Parathyroid adenoma (tissue), 2 donors: ENCODE results near the gene NLGN1.

Experiments used
- H2AFZ ChIP-seq: fragments of 300-600 bp; sonication (generic); one replicate; pipeline ENCODE4 v1.7.0; 2017; ENCODE audit warnings: antibody characterized with exemption, mild to moderate bottlenecking
- H3K27ac ChIP-seq: fragments of 300-600 bp; sonication (generic); one replicate; pipeline ENCODE4 v1.7.0; 2017
- H3K27me3 ChIP-seq: fragments of 300-600 bp; sonication (generic); one replicate; pipeline ENCODE4 v1.7.0; 2017; ENCODE audit warnings: low read length; ENCODE audit not compliant: control insufficient read depth, insufficient read depth
- H3K36me3 ChIP-seq: fragments of 300-600 bp; sonication (generic); one replicate; pipeline ENCODE4 v1.7.0; 2017; ENCODE audit warnings: low read length; ENCODE audit not compliant: control insufficient read depth, insufficient read depth
- H3K4me1 ChIP-seq: fragments of 300-600 bp; sonication (generic); one replicate; pipeline ENCODE4 v1.7.0; 2017; ENCODE audit warnings: control low read depth
- H3K4me2 ChIP-seq: fragments of 300-600 bp; sonication (generic); one replicate; pipeline ENCODE4 v1.7.0; 2017; ENCODE audit warnings: low read length
- H3K4me3 ChIP-seq: fragments of 300-600 bp; sonication (generic); one replicate; pipeline ENCODE4 v1.7.0; 2017; ENCODE audit warnings: low read depth, low read length
- H3K79me2 ChIP-seq: fragments of 300-600 bp; sonication (generic); one replicate; pipeline ENCODE4 v1.7.0; 2017; ENCODE audit warnings: control low read depth
- H3K9ac ChIP-seq: fragments of 300-600 bp; sonication (generic); one replicate; pipeline ENCODE4 v1.7.0; 2017; ENCODE audit warnings: mild to moderate bottlenecking
- H3K9me3 ChIP-seq: fragments of 300-600 bp; sonication (generic); one replicate; pipeline ENCODE4 v1.7.0; 2017; ENCODE audit warnings: low read length; ENCODE audit not compliant: control insufficient read depth
- TF ChIP-seq, protein P1 (sequence below): fragments of 300-600 bp; sonication (generic); IDR thresholded peaks from one replicate; pipeline ENCODE4 v1.7.0; 2017; ENCODE audit warnings: antibody characterized with exemption, mild to moderate bottlenecking
- donor health status: primary hyperparathyroidism.

Gene NLGN1

GRCh38 chr3:174125267-174125824 lies 727.8 kb downstream of the NLGN1 start:
- Histone ChIP-seq H2AFZ (no peak overlapping the region), H3K4me2 (no peak overlapping the region), H3K27ac (no peak overlapping the region), H3K9ac (no peak overlapping the region), H3K4me3 (no peak overlapping the region), H3K79me2 (no peaks in the 10 kb centered on the region), H3K36me3 (no peaks in the 10 kb centered on the region), H3K4me1 (no peaks in the 10 kb centered on the region), H3K27me3 (no peaks in the 10 kb centered on the region), H3K9me3 (no peaks in the 10 kb centered on the region)
- TF ChIP-seq, protein P1, sequence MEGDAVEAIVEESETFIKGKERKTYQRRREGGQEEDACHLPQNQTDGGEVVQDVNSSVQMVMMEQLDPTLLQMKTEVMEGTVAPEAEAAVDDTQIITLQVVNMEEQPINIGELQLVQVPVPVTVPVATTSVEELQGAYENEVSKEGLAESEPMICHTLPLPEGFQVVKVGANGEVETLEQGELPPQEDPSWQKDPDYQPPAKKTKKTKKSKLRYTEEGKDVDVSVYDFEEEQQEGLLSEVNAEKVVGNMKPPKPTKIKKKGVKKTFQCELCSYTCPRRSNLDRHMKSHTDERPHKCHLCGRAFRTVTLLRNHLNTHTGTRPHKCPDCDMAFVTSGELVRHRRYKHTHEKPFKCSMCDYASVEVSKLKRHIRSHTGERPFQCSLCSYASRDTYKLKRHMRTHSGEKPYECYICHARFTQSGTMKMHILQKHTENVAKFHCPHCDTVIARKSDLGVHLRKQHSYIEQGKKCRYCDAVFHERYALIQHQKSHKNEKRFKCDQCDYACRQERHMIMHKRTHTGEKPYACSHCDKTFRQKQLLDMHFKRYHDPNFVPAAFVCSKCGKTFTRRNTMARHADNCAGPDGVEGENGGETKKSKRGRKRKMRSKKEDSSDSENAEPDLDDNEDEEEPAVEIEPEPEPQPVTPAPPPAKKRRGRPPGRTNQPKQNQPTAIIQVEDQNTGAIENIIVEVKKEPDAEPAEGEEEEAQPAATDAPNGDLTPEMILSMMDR = no peak

DNA sequence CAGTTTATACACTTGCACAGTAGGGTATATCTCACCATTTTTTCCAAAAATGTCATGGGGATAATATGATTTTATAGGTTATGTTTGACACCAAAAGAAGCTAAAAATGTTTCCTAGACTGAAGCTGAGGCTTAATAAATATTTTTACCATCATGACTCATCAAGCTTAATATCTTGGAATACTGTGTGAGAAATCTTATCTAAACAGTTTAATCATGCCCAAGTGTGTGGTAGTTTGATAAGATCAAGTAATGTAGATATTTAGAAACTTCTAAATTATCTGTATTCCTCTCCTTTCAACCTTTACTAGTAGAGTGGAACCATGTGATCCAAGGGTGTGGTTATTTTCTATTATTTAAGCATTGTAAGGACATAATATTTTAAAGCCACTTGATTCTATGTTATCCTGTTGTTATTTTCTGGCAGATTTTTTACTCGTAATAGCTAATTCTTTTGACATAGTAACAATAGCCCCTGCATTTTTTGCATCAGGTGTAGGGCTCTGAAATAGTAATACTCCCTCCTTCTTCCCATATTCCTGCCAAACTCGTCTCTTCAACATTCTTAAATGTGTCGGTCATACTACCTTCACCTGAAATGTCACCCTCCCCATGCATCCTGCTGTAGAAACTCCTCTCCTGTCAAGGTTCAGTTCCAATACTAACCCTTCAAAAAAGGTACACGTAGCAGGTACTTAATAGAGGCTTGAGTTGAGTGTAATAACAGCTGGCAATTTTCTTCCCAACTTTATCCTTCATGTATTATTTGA lies 729.6 kb downstream of the NLGN1 start:
- no peaks in the 10 kb centered on the region for H3K27me3 ChIP-seq
- no peak overlapping the region for H2AFZ ChIP-seq
- TF ChIP-seq, protein P1 = no peak
- no peak overlapping the region for H3K4me3 ChIP-seq
- no peaks in the 10 kb centered on the region for H3K79me2 ChIP-seq
- H3K9ac ChIP-seq = no peak overlapping the region
- H3K36me3 ChIP-seq = no peaks in the 10 kb centered on the region
- no peak overlapping the region for H3K4me2 ChIP-seq
- H3K9me3 ChIP-seq = no peaks in the 10 kb centered on the region
- H3K4me1 ChIP-seq = no peaks in the 10 kb centered on the region
- no peak overlapping the region for H3K27ac ChIP-seq

DNA sequence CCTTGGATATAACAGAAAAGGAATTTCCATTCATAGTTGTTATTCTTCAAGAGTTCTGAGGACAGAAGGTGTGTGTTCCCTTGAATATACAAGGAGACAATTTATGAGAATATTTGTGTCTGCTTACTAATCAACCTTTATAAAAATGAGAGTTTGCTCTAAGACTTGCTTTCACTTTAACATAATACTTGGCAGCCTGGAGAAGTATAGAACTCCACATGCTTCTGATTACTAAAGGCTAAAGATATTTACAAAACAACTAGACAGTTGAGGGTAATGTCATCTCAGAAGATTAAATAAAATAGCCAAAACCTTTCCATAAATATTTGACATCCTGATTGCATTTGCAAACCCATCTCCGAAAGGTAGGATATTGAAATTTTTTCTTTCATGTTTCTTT lies 734.5 kb downstream of the NLGN1 start:
- no peak overlapping the region for H3K9ac ChIP-seq
- no peak overlapping the region for H3K4me2 ChIP-seq
- TF ChIP-seq, protein P1 = no peak

DNA sequence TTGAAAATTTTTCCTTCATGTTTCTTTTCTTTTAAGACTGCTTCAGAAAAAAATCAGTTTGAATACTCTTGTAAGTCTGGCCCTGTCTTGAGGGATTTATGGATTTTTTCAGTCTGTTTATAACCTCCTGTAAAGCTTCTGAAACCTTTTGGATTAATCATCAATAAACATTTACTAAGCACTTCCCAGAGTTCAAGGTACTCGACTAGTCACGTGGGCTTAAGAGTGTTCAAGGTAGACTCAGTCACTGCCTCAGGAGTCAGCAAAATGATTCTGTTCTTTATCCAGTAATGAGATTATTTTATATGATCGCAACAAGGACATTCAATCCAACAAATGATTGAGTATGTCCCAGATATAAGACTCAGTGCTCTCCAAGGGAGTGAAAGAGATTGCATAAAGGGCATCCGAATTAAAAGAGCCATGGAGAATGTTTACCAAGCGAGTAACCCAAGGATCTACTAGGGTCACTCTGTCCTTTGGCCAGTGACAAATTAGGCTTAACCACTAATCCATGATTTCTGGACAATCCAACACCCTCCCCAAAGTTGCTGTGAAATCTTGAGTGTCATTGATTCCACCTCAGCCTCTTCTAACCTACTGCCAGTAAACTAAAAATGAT lies 735.0 kb downstream of the NLGN1 start:
- Histone ChIP-seq H3K4me1 (no peaks in the 10 kb centered on the region), H3K79me2 (no peaks in the 10 kb centered on the region), H3K4me3 (no peak overlapping the region), H3K36me3 (no peaks in the 10 kb centered on the region), H3K9ac (no peak overlapping the region), H3K27ac (no peak overlapping the region), H3K9me3 (no peaks in the 10 kb centered on the region), H3K4me2 (no peak overlapping the region), H3K27me3 (no peaks in the 10 kb centered on the region), H2AFZ (no peak overlapping the region)
- TF ChIP-seq, protein P1 = no peak

More for the DNA sequence above, 734.5 kb downstream of the NLGN1 start:
- H3K79me2 ChIP-seq = no peaks in the 10 kb centered on the region
- no peaks in the 10 kb centered on the region for H3K36me3 ChIP-seq
- no peak overlapping the region for H3K4me3 ChIP-seq
- H3K27ac ChIP-seq = no peak overlapping the region
- H3K27me3 ChIP-seq = no peaks in the 10 kb centered on the region
- H3K9me3 ChIP-seq = no peaks in the 10 kb centered on the region
- H3K4me1 ChIP-seq = no peaks in the 10 kb centered on the region
- no peak overlapping the region for H2AFZ ChIP-seq
